Osteoblast (primary cell): ENCODE data around the gene GLYR1. TPM values are rescaled to one million over a fixed set of nuclear protein-coding genes. Genes with fewer than 3 reads are reported as not detected.

Experiments
- DNase-seq: peaks from one replicate; pipeline ENCODE4 v3.0.0; 2011; ENCODE audit warnings: low spot score, mixed read lengths; ENCODE audit not compliant: insufficient read length; ENCODE audit errors: missing footprints
- H2AFZ ChIP-seq: 2 replicates; pipeline ENCODE4 v1.6.0; 2011; ENCODE audit warnings: mild to moderate bottlenecking, low read length
- H3K27ac ChIP-seq: 2 replicates; pipeline ENCODE4 v1.5.1; 2011; ENCODE audit warnings: mild to moderate bottlenecking, low read depth, low read length, moderate library complexity
- H3K27me3 ChIP-seq: 2 replicates; pipeline ENCODE4 v1.6.0; 2012; ENCODE audit warnings: mild to moderate bottlenecking, control low read depth, inconsistent platforms, low read length, moderate library complexity; ENCODE audit not compliant: insufficient read depth
- H3K36me3 ChIP-seq: 2 replicates; pipeline ENCODE4 v1.5.1; 2011; ENCODE audit warnings: mild to moderate bottlenecking, low read length, control low read depth, moderate library complexity; ENCODE audit not compliant: insufficient read depth
- H3K4me1 ChIP-seq: 2 replicates; pipeline ENCODE4 v1.5.1; 2011; ENCODE audit warnings: mild to moderate bottlenecking, low read length, control low read depth, moderate library complexity; ENCODE audit not compliant: insufficient read depth
- H3K4me2 ChIP-seq: 2 replicates; pipeline ENCODE4 v1.6.0; 2011; ENCODE audit warnings: mild to moderate bottlenecking, low read length; ENCODE audit not compliant: insufficient read depth
- H3K4me3 ChIP-seq: fragments of 200-600 bp; sonication (generic); 3 replicates; pipeline ENCODE4 v1.5.1; 2012; ENCODE audit warnings: mild to moderate bottlenecking, low read length, inconsistent platforms; ENCODE audit not compliant: insufficient read depth
- H3K79me2 ChIP-seq: 2 replicates; pipeline ENCODE4 v1.6.0; 2012; ENCODE audit warnings: mild to moderate bottlenecking, low read length, control low read depth, inconsistent platforms; ENCODE audit not compliant: insufficient read depth
- H3K9me3 ChIP-seq: 2 replicates; pipeline ENCODE4 v1.5.1; 2011; ENCODE audit warnings: low read depth, low read length, control low read depth
- H4K20me1 ChIP-seq: 2 replicates; pipeline ENCODE4 v1.6.0; 2012; ENCODE audit warnings: mild to moderate bottlenecking, low read length, control low read depth; ENCODE audit not compliant: insufficient read depth
- total RNA-seq: library from RNA; depleted of rRNA; stranded (reverse); fragments of >200 nt; gene quantifications from 2 replicates; pipeline ENCODE4 v1.2.3, GENCODE V29; 2012
- TF ChIP-seq, protein P1 (sequence below): IDR thresholded peaks from 2 replicates; pipeline ENCODE4 v1.5.1; 2011; ENCODE audit warnings: mild to moderate bottlenecking, low read depth, low read length, moderate library complexity; ENCODE audit errors: extremely low read depth

The GLYR1 gene
- total RNA-seq, 1 donor, result 48.1 TPM

- no peaks in the 10 kb centered on the region for H3K27me3 ChIP-seq
- H3K27ac ChIP-seq, result no peak overlapping the region
- no peak overlapping the region for H2AFZ ChIP-seq
- H3K4me3 ChIP-seq, result no peak overlapping the region
- no peaks in the 10 kb centered on the region for H3K79me2 ChIP-seq
- peaks cover 4% of the 10 kb centered on the region for H3K4me1 ChIP-seq
- no peak for DNase-seq
- H3K4me2 ChIP-seq, result no peak overlapping the region
- H4K20me1 ChIP-seq, result peaks cover 12% of the 10 kb centered on the region
- H3K9me3 ChIP-seq, result no peaks in the 10 kb centered on the region
- H3K36me3 ChIP-seq, result peaks cover 53% of the 10 kb centered on the region
- TF ChIP-seq, protein P1, sequence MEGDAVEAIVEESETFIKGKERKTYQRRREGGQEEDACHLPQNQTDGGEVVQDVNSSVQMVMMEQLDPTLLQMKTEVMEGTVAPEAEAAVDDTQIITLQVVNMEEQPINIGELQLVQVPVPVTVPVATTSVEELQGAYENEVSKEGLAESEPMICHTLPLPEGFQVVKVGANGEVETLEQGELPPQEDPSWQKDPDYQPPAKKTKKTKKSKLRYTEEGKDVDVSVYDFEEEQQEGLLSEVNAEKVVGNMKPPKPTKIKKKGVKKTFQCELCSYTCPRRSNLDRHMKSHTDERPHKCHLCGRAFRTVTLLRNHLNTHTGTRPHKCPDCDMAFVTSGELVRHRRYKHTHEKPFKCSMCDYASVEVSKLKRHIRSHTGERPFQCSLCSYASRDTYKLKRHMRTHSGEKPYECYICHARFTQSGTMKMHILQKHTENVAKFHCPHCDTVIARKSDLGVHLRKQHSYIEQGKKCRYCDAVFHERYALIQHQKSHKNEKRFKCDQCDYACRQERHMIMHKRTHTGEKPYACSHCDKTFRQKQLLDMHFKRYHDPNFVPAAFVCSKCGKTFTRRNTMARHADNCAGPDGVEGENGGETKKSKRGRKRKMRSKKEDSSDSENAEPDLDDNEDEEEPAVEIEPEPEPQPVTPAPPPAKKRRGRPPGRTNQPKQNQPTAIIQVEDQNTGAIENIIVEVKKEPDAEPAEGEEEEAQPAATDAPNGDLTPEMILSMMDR, result no peak
Measured at GRCh38 chr16:4886151-4886550, 39.1 kb upstream of the GLYR1 start.

DNA sequence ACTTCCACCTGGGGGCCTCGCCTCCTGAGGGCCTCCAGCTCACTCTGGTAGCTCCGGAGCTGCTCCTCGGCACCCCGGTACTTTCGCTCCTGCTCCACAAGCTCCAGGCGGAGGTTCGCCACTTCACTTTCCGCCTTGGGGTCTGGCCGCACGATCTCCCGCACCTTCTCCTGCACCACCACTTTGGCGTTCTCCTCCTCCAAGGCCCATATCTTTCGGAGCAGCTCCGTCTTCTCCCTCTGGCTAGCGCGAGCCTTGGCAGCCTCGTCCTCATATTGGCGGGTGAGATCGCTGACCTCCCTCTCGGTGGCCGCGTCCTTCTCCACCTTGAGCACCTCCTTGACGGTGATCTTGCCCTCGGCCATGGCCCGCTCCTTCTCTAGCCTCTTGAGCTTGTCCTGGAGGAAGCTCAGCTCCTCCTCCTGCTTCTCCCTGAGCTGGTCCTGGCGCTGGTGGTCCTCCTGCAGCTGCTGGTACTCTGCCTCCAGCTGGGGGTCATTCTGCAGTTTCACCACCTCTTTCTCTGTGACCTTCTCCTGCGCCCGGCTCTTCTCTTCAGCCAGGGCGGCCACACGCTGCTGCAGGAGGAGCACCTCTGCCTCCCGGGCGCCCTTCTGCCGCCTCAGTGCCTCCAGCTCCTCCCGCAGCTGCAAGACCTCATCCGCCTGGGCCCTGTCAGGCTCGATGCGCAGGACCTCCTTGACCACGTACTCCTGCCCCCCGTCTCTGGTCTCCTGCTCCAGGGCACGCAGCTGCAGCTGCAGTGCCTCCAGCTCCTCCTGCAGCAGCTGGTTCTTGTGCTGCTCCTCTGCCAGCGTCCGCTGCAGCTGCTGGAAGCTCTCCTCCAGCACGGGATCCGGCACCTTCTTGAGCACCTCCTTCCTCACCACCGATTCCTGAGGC, 38.1 kb upstream of the GLYR1 start:
- H3K4me2 ChIP-seq, result no peak overlapping the region
- no peak overlapping the region for H3K4me3 ChIP-seq
- TF ChIP-seq, protein P1, result no peak
- peaks cover 4% of the 10 kb centered on the region for H3K4me1 ChIP-seq
- DNase-seq, result peak; percentile 74
- no peak overlapping the region for H3K27ac ChIP-seq
- H2AFZ ChIP-seq, result no peak overlapping the region
- H4K20me1 ChIP-seq, result peaks cover 12% of the 10 kb centered on the region
- H3K36me3 ChIP-seq, result peaks cover 62% of the 10 kb centered on the region
- no peaks in the 10 kb centered on the region for H3K27me3 ChIP-seq
- no peaks in the 10 kb centered on the region for H3K9me3 ChIP-seq
- H3K79me2 ChIP-seq, result no peaks in the 10 kb centered on the region

- no peaks in the 10 kb centered on the region for H3K27me3 ChIP-seq
- TF ChIP-seq, protein P1, result no peak
- H3K4me1 ChIP-seq, result peaks cover 4% of the 10 kb centered on the region
- H3K79me2 ChIP-seq, result no peaks in the 10 kb centered on the region
- H3K27ac ChIP-seq, result no peak overlapping the region
- no peak overlapping the region for H3K4me2 ChIP-seq
- H3K4me3 ChIP-seq, result no peak overlapping the region
- no peak overlapping the region for H2AFZ ChIP-seq
- peak; percentile 36 for DNase-seq
- peaks cover 15% of the 10 kb centered on the region for H4K20me1 ChIP-seq
- no peaks in the 10 kb centered on the region for H3K9me3 ChIP-seq
- peaks cover 71% of the 10 kb centered on the region for H3K36me3 ChIP-seq
Measured at GRCh38 chr16:4884209-4884608, 37.1 kb upstream of the GLYR1 start.

- peaks cover 15% of the 10 kb centered on the region for H4K20me1 ChIP-seq
Measured at GRCh38 chr16:4883501-4883900, 36.4 kb upstream of the GLYR1 start.

More at GRCh38 chr16:4883501-4883900, 36.4 kb upstream of the GLYR1 start:
- no peak overlapping the region for H3K4me3 ChIP-seq
- no peaks in the 10 kb centered on the region for H3K27me3 ChIP-seq
- H3K9me3 ChIP-seq, result no peaks in the 10 kb centered on the region
- no peaks in the 10 kb centered on the region for H3K79me2 ChIP-seq
- no peak overlapping the region for H3K4me2 ChIP-seq
- H3K27ac ChIP-seq, result no peak overlapping the region
- TF ChIP-seq, protein P1, result no peak
- H3K4me1 ChIP-seq, result peaks cover 7% of the 10 kb centered on the region
- DNase-seq, result peak; percentile 60
- H3K36me3 ChIP-seq, result peaks cover 74% of the 10 kb centered on the region
- H2AFZ ChIP-seq, result no peak overlapping the region
